GM23338 (cell line): ENCODE data around the gene RPL7A.

Experiments used
- CREB1 ChIP-seq: fragments of 250-450 bp; sonication (Bioruptor Pico); IDR thresholded peaks from 2 replicates; pipeline ENCODE4 v1.5.0; 2020; ENCODE audit warnings: low read depth, mild to moderate bottlenecking, moderate library complexity
- CTCF ChIP-seq, 2 experiments: fragments of 200-600 bp in 1 of 2; sonication (generic) in 1 of 2; conservative IDR thresholded peaks; 2 replicates each; pipeline versions ENCODE4 v1.5.1 to v1.6.1; 2016 to 2017; ENCODE audit warnings: antibody characterized with exemption in 2 of 2, low read depth in 2 of 2, mild to moderate bottlenecking in 2 of 2, moderate library complexity in 1 of 2
- EZH2 ChIP-seq: fragments of 200-600 bp; sonication (generic); IDR thresholded peaks from one replicate; pipeline ENCODE4 v1.8.0; 2017; ENCODE audit warnings: antibody characterized with exemption, mild to moderate bottlenecking, low read depth; ENCODE audit not compliant: unreplicated experiment

- TF ChIP-seq CREB1 (CRISPR knock-in tag) (no peak), CTCF (conservative IDR thresholded peaks at IDR 0.05; ENCODE audit: low read depth in 2 of 2) (no peak), EZH2 (no peak)
Measured at GRCh38 chr9:133353548-133353947, 5.5 kb downstream of the RPL7A start.
